Measurements from ENCODE around the gene LCN15. TPM values are rescaled to one million over a fixed set of nuclear protein-coding genes. Genes with fewer than 3 reads are reported as not detected.

LCN15 gene
- total and polyA plus RNA-seq, 2 experiments from 2014 or later: 0.76 to 0.90 TPM

GRCh38 chr9:136745389-136746154 lies 18.7 kb downstream of the LCN15 start (continued):
- TF ChIP-seq ZNF462 (CRISPR knock-in tag; IDR thresholded peaks at IDR 0.05): no peak

- Histone ChIP-seq H3K36me3 (ENCODE audit: insufficient read depth) (no peaks in the 10 kb centered on the region), H2AFZ (no peak overlapping the region), H3K4me3 (no peak overlapping the region), H3F3A (replicated peaks; ENCODE audit: low read depth) (no peaks in the 10 kb centered on the region), H3K27ac (ENCODE audit: low read depth) (no peak overlapping the region), H3K79me2 (replicated peaks; ENCODE audit: insufficient read depth) (no peaks in the 10 kb centered on the region), H3K4me2 (no peak overlapping the region), H3K4me1 (ENCODE audit: insufficient read depth) (no peaks in the 10 kb centered on the region), H4K20me1 (replicated peaks; ENCODE audit: insufficient read depth) (no peaks in the 10 kb centered on the region), H3K27me3 (ENCODE audit: insufficient read depth) (no peaks in the 10 kb centered on the region), H3K9me2 (ENCODE audit: insufficient read depth) (no peaks in the 10 kb centered on the region)
- DNase-seq (ENCODE audit: low spot score) (no peak), ATAC-seq (no peak)
- Mint-ChIP-seq H3K27me3 (ENCODE audit: insufficient read depth, low read depth, poor library complexity) (peaks cover 4% of the 10 kb centered on the region), H3K27ac (no peak overlapping the region), H3K4me1 (peaks cover 2% of the 10 kb centered on the region; the same call in 1 of the 3 replicates), H3K9me3 (no peaks in the 10 kb centered on the region; the same call in 2 of the 3 replicates), H3K4me3 (no peak overlapping the region), H3K36me3 (ENCODE audit: low read depth) (no peaks in the 10 kb centered on the region)
- TF ChIP-seq ZNF114 (CRISPR knock-in tag; IDR thresholded peaks at IDR 0.05) (no peak), ETS1 (IDR thresholded peaks at IDR 0.05) (no peak), CTCF (conservative IDR thresholded peaks at IDR 0.05; ENCODE audit: low read depth in 2 of 2) (no peak)
Measured at GRCh38 chr9:136744773-136745172, 19.5 kb downstream of the LCN15 start.
